SK-N-SH treated with all-trans-retinoic acid at 6 μM for 48 hours (cell line): ENCODE measurements around the gene EN1.

Experiments used
- ARNTL ChIP-seq: fragments of 450-650 bp; formaldehyde crosslinking; IDR thresholded peaks from 2 replicates; pipeline ENCODE4 v1.5.0; 2020; ENCODE audit warnings: low read depth, mild to moderate bottlenecking, moderate library complexity, borderline replicate concordance
- BACH2 ChIP-seq: fragments of 250-450 bp; sonication (Bioruptor Pico); IDR thresholded peaks from 2 replicates; pipeline ENCODE4 v1.9.0; 2021; ENCODE audit warnings: mild to moderate bottlenecking, borderline replicate concordance
- CREB5 ChIP-seq: fragments of 250-450 bp; sonication (Bioruptor Pico); IDR thresholded peaks from 2 replicates; pipeline ENCODE4 v1.5.1; 2020; ENCODE audit warnings: low read depth, mild to moderate bottlenecking, moderate library complexity
- CSDC2 ChIP-seq: fragments of 250-450 bp; sonication (Bioruptor Pico); IDR thresholded peaks from 2 replicates; pipeline ENCODE4 v1.5.0; 2020; ENCODE audit warnings: mild to moderate bottlenecking, moderate library complexity
- OSR1 ChIP-seq: fragments of 250-450 bp; sonication (Bioruptor Pico); IDR thresholded peaks from 2 replicates; pipeline ENCODE4 v1.8.0; 2022; ENCODE audit warnings: moderate library complexity, mild to moderate bottlenecking, inconsistent platforms
- PATZ1 ChIP-seq: fragments of 250-450 bp; sonication (Bioruptor Pico); IDR thresholded peaks from 2 replicates; pipeline ENCODE4 v1.8.0; 2020; ENCODE audit warnings: mild to moderate bottlenecking, moderate library complexity, borderline replicate concordance
- PPARA ChIP-seq: fragments of 250-450 bp; sonication (Bioruptor Pico); IDR thresholded peaks from 2 replicates; pipeline ENCODE4 v1.5.0; 2020; ENCODE audit warnings: mild to moderate bottlenecking, borderline replicate concordance
- TCF4 ChIP-seq: fragments of 250-450 bp; sonication (Bioruptor Pico); IDR thresholded peaks from 2 replicates; pipeline ENCODE4 v1.8.0; 2021; ENCODE audit warnings: mild to moderate bottlenecking, moderate library complexity, borderline replicate concordance
- TOX ChIP-seq: fragments of 250-450 bp; sonication (Bioruptor Pico); IDR thresholded peaks from 2 replicates; pipeline ENCODE4 v1.8.0; 2021; ENCODE audit warnings: mild to moderate bottlenecking, moderate library complexity, borderline replicate concordance
- TSHZ2 ChIP-seq: fragments of 250-450 bp; sonication (Bioruptor Pico); IDR thresholded peaks from 2 replicates; pipeline ENCODE4 v1.5.0; 2020; ENCODE audit warnings: mild to moderate bottlenecking, moderate library complexity
- ZFP30 ChIP-seq: fragments of 450-650 bp; formaldehyde crosslinking; IDR thresholded peaks from 2 replicates; pipeline ENCODE4 v1.5.0; 2022; ENCODE audit warnings: mild to moderate bottlenecking, moderate library complexity
- ZNF8 ChIP-seq: fragments of 450-650 bp; formaldehyde crosslinking; IDR thresholded peaks from 2 replicates; pipeline ENCODE4 v1.5.0; 2020; ENCODE audit warnings: mild to moderate bottlenecking, moderate library complexity

GRCh38 chr2:118856978-118857676, 9.7 kb upstream of the EN1 start:
- TF ChIP-seq ARNTL (CRISPR knock-in tag) (no peak), PATZ1 (no peak), CSDC2 (CRISPR knock-in tag) (no peak), BACH2 (CRISPR knock-in tag) (no peak), TCF4 (CRISPR knock-in tag) (no peak), CREB5 (CRISPR knock-in tag) (no peak), TOX (CRISPR knock-in tag) (no peak), OSR1 (CRISPR knock-in tag) (no peak), PPARA (no peak), ZNF8 (no peak), ZFP30 (CRISPR knock-in tag) (no peak), TSHZ2 (CRISPR knock-in tag) (no peak)
